Erythroblast (primary cell): ENCODE measurements around the gene CFAP20DC.
"Not testable (repeated sequence)": the region's sequence is repeated elsewhere in the genome, so short reads cannot be mapped to it uniquely, and the experiment has no call there.

Source experiments
- DNase-seq, 2 experiments: peaks; one replicate each; lab custom pipeline; 2025; lab: John Stamatoyannopoulos, UW
- GATA1 ChIP-seq: IDR thresholded peaks from 2 replicates; pipeline ENCODE4 v1.6.1; 2011; ENCODE audit warnings: low read depth, mild to moderate bottlenecking, control low read depth, low read length, moderate library complexity
- POLR2A ChIP-seq: IDR thresholded peaks from 2 replicates; pipeline ENCODE4 v1.6.1; 2011; ENCODE audit warnings: mild to moderate bottlenecking, low read length

Gene CFAP20DC

DNA sequence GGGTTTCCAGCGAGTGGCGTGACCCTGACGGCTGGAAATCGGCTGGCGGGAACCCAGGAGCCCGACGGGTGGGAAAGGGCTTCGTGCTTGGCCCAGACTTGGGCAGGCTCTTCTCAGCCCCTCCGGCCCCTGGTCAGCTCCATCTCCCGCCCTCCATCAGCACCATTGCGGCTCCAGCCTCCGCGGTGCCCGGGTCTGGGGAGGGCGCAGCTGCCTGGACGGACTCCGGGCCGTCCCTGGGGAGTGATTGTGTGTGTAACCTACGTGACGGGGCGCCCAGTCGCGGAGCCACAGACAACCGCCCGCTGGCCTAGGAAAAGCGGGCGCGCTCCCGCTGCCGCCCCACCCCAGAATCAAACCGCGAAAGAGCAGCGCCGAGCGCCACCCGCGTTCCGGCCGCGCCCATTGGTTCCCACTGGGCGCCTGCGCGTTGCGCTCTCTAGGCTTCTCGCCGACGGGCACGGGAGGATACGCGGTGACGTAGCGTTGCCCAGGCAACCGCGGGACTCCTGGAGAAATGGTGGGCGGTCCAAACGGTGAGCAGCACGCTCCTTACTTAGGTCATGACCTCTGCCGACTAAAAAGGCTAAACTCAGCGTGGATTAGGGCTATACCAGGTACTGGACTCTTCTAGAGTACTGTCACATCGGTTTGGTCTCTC lies at the start of gene CFAP20DC:
Gene CFAP20DC, minus strand, starts transcription at position 355 of the 661 bp plus-strand sequence. CDS start 394 bp downstream, outside the sequence.
- peak; percentile 96 to 98 for DNase-seq
- TF ChIP-seq POLR2A (peak; percentile 98), GATA1 (no peak)

DNA sequence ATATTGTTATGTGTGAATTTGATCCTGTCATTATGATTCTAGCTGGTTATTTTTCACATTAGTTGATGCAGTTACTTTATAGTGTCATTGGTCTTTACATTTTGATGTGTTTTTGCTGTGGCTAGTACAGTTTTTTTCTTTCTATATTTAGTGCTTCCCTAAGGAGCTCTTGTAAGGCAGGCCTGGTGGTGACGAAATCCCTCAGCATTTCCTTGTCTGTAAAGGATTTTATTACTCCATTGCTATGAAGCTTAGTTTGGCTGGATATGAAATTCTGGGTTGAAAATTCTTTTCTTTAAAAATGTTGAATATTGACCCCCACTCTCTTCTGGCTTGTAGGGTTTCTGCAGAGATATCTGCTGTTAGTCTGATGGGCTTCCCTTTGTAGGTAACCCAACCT lies 48.7 kb upstream of the CFAP20DC start:
- DNase-seq, result not testable (repeated sequence)

DNA sequence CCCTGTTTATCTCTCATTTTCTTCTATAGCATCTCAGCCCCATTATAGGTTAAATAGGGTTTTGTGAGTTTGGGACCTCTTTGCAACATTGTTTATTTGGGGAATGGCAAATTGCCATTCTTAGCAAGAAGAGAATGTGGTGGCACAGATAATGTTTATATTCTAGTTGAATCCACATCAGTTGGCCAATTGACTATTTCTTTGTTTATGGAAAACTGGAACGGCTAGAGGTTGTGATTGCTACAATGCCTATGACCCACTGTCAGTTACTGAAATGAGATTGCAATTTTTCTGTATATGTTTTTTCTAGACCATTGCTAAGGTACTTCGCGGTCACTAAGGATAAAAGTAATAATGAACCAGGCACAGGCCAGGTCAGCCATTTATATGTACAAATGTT lies 44.6 kb upstream of the CFAP20DC start:
- no peak for DNase-seq
- TF ChIP-seq POLR2A (no peak), GATA1 (no peak)

DNA sequence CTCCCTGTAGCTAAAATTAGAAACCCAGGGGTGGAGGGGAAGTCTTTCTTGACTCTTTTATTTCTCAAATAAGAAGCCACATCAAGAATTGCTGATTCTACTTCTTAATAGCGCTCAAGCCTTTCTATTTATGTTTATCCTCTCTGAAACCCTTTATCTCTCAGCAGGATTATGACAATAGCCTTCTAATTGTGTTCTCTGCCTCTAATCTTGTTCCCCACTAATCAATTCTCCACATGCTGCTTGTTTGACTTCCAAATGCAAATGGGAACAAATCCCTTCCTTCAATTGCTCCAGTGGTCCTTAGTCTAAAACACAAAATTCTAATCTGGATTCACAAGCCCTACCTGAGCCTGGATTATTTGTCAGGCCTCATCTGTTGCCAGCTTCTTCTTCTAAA lies 43.7 kb upstream of the CFAP20DC start:
- no peak for TF ChIP-seq GATA1
- no peak for TF ChIP-seq POLR2A
- DNase-seq, result no peak

DNA sequence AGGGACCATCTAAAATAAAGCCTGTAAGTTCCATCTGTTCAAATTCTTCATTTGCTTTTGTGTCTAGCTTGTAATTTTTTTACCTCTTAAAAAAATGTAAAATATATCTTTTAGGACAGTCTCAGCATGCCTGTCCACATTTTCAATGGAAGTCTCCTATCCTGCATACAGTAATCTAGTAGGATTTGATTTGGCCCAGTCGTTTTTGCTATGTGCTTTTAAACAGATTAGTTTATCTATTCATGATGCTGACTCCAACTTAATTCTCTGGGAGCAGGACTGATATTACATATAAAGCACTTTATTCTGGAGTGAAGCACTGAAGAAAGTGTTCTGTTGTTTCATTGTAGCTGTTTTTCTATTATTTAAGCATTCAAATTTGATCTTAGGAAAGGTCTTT lies 38.9 kb upstream of the CFAP20DC start:
- no peak for TF ChIP-seq POLR2A
- no peak for DNase-seq

DNA sequence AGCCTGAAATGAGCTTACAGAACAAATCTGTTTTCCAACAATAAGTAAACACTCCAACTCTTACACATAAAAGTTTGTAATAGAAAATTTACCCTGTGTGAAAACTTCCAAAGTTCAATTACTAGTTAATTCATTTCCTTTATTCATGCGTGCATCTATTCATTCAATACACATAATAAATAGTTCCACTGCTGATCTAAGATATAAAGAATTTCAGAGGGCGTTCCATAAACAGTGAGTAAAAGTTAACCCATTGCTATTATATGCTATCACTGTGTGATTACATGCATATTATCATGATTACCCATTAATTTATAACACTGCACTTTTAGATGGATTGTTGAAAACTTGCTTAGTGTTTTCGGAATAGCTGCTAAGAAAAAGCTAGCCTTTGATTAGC lies 36.2 kb upstream of the CFAP20DC start:
- DNase-seq, result no peak
- TF ChIP-seq GATA1 (no peak), POLR2A (no peak)

DNA sequence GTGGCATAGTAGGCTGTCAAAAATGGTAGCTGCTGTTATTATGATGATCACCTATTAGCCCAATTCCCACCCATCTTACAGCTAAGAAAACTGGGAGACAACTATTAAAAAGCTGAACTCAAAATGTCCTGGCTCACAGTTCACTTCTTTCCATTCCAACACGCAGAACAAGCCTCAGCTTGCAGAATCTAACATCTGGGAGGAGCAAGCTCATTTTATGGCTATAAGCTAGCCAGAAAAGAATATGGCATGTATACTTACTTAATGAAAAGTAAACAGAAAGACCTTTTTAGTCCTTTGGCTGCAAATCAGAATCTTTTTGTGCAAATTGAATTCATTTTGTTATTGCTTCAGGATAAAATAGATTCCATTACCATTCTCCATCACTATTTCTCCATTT lies 34.8 kb upstream of the CFAP20DC start:
- no peak for DNase-seq
- TF ChIP-seq GATA1 (no peak), POLR2A (no peak)

DNA sequence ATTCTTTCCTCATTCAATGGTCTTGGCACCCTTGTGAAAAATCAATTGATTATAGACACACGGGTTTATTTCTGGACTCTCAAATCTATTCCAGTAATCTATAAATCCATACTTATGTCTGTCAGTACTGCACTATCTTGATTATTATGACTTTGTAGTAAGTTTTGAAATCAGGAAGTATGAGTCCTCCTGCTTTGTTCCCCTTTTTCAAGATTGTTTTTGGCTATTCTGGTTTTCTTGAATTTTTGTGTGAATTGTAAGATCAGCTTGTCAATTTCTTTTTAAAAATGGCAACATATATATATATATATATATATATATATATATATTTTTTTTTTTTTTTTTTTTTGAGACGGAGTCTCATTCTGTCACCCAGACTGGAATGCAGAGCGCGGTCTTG lies 32.3 kb upstream of the CFAP20DC start:
- TF ChIP-seq POLR2A (no peak), GATA1 (no peak)
- no peak for DNase-seq

DNA sequence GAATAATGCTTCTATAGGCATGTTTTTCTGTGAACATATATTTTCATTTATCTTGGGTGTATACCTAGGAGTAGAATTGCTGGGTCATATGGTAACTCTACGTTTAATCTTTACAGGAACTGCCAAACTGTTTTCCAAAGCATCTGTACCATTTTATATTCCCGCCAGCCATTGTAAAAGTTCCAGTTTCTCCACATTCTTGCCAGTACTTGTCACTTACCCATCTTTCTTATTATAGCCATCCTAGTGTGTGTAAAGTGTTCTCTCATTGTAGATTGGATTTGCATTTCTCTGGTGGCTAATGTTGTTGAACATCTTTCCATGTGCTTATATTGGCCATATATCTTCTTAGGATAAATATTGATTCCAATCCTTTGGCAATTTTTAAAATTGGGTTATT lies 31.2 kb upstream of the CFAP20DC start:
- no peak for TF ChIP-seq GATA1
- no peak for DNase-seq

DNA sequence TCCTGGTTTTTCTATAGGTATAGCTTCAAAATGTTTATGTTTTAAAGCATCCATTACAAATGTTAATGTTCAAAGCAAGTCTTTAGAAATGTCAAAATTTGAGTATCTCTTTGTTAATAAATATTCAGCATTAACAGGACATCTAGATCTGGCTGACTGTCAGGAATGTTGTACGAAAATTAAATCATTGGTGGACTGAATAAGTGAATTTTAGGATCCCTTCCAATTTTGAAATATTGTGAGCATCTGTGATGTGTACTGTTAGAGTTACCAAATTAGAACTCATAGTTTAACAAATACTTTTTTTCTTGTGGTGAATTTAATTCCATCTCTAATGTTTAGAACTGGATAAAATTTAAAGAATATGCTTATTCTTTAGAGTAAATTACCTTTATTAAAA lies 30.1 kb upstream of the CFAP20DC start:
- TF ChIP-seq POLR2A (no peak), GATA1 (no peak)
- no peak for DNase-seq

DNA sequence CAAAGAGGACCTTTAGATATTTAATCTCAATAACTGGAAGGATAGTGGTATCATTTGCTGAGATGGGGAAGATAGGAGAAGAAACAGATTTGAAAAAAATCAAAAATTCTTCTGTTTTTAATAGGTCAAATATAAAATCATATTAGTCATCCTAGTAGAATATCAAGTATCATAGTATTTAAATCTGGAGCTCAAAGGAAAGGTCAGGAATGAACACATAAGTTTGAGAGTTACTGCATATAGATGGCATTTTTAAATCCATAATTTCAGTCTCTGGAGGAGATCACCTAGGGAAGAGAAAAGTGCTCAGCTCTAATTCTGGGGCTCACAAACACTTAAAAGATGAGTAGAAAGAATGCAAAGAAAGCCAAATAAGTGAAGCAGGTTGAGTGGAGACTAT lies 24.9 kb upstream of the CFAP20DC start:
- TF ChIP-seq GATA1, result no peak
- no peak for TF ChIP-seq POLR2A
- no peak for DNase-seq

DNA sequence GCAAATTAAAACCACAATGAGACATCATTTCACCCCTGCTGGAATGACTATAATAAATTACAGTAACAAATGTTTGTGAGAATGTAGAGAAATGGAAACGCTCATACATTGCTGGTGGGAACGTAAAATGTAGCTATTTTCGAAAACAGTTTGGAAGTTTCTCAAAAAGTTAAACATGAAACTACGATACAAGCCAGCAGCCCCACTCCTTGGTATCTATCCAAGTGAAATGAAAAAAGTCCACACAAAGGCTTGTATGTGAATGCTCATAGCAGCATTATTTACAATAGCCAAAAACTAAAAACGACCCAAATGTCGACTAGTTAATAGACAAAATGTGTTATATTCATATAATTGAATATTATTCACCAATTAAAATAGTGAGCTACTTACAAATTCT lies 22.9 kb upstream of the CFAP20DC start:
- no peak for DNase-seq
- no peak for TF ChIP-seq POLR2A
- no peak for TF ChIP-seq GATA1

DNA sequence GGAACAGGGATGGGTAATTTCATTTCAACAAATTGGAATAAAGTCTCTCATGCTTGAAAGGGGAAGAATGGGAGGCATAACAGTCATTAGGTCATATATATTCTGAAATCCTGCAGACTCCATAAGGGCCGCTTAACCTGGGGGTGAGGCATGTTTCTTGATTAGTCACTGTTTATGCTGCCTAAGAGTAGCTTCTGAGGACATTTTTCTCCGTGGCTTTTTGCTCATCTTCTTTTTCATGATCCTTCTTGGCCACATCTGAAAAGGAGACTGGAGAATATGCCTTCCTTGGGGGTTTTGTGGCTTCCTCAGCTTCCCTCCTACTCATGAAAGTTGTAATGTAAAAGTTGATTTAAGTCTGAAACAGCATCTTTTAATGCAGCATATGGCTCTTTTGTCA lies 20.0 kb upstream of the CFAP20DC start:
- DNase-seq, result no peak
- TF ChIP-seq GATA1, result no peak
- no peak for TF ChIP-seq POLR2A

DNA sequence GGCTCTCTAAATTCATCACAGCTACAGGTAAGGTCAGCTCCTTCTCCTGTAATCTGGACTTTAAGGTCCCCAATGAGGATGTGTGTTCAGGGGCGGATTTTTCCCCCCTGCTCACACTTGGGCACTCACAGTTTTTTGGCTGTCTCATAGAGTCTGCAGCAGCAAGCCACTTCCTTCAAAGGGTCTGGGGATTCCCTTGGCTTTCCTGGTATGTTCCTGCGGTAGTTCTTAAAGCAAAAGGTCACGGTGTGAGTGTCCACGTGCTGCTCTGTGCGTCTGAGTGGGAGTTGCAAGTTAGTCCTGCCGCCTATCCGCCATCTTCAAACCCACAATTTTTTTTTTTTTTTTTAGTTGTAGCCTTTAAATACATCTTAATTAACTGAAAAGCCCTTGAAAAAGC lies 15.4 kb upstream of the CFAP20DC start:
- TF ChIP-seq GATA1 (no peak), POLR2A (no peak)
- DNase-seq, result no peak

DNA sequence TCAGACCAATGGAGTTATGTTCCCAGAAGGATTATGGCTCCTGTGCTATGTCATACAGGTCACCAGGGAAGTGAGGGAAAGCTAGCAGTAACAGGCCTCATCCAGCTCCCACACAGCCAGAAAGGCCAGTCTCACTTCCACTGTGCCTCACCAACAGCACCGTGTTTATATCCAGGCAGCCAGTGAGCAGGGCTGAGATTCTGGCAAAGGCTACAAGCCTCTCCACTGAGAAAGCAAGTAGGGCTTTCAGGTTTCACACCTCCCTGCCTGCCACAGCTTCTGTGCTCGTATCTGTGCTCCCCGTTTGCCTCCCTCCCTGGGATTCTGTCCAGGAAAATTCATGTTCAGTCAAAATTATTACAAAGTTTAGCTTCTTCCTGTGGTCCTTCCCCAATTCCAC lies 14.9 kb upstream of the CFAP20DC start:
- TF ChIP-seq GATA1 (no peak), POLR2A (no peak)
- DNase-seq, result no peak
